Naive thymus-derived CD8-positive, alpha-beta T cell (primary cell): Measurements from ENCODE around the gene GEN1. TPM values are rescaled to one million over a fixed set of nuclear protein-coding genes. Genes with fewer than 3 reads are reported as not detected.
"Not testable (repeated sequence)": the region's sequence is repeated elsewhere in the genome, so short reads cannot be mapped to it uniquely, and the experiment has no call there.

Experiments
- ATAC-seq, 2 donors: fragments of 150-1000 bp; cut with Tn5 transposase in 1 of 2; sonication (Bioruptor Pico), chemical (Tn5 transposase) in 1 of 2; 1 replicate in 1 of 2; 2 replicates in 1 of 2; pipeline ENCODE4 v1.10.0; 2021; ENCODE audit warnings: mild to moderate bottlenecking in 2 of 2, moderate library complexity in 2 of 2
- POLR2A ChIA-PET: fragments of 350-600 bp; sonication (Branson Sonifier 250); formaldehyde crosslinking; loops from one replicate; lab custom pipeline; 2021; ENCODE audit warnings: antibody characterized with exemption; lab: Charles Lee
- DNase-seq, 10 donors: peaks; one replicate each; pipeline versions ENCODE4 v3.0.0 to v3.0.0-alpha.2; 2020 to 2022
- H3K27ac Mint-ChIP-seq, 10 donors: one replicate each; pipeline ENCODE4 v1.8.0; 2020 to 2022; ENCODE audit warnings: mild to moderate bottlenecking in 10 of 10, mixed read lengths in 10 of 10, moderate library complexity in 4 of 10, inconsistent platforms in 1 of 10
- H3K27me3 Mint-ChIP-seq, 5 donors: one replicate each; pipeline ENCODE4 v1.8.0; 2021 to 2022; ENCODE audit warnings: mixed read lengths in 5 of 5
- H3K36me3 Mint-ChIP-seq, 3 donors: one replicate each; pipeline ENCODE4 v1.8.0; 2020 to 2022; ENCODE audit warnings: mixed read lengths in 3 of 3, mild to moderate bottlenecking in 2 of 3, inconsistent platforms in 1 of 3
- H3K4me1 Mint-ChIP-seq, 4 donors: one replicate each; pipeline ENCODE4 v1.8.0; 2021 to 2022; ENCODE audit warnings: mixed read lengths in 4 of 4
- H3K4me3 Mint-ChIP-seq, 10 donors: one replicate each; pipeline ENCODE4 v1.8.0; 2020 to 2022; ENCODE audit warnings: mild to moderate bottlenecking in 10 of 10, mixed read lengths in 10 of 10, moderate library complexity in 6 of 10, inconsistent platforms in 1 of 10
- H3K9me3 Mint-ChIP-seq, 9 donors: one replicate each; pipeline ENCODE4 v1.8.0; 2020 to 2022; ENCODE audit warnings: mixed read lengths in 9 of 9, mild to moderate bottlenecking in 3 of 9, inconsistent platforms in 1 of 9, moderate library complexity in 1 of 9
- polyA plus RNA-seq, 3 donors: library from polyadenylated mRNA; unstranded; fragments of 300-500 nt; fragmentation: Illumina TruSeq; gene quantifications; one replicate each; pipeline ENCODE4 v1.2.3, GENCODE V29; 2021
- total RNA-seq, 8 experiments: library from RNA in 2 of 8; stranded (reverse) in 2 of 8; gene quantifications; one replicate each; pipeline ENCODE4 v1.2.3 and lab custom pipeline; 2021 to 2026

Gene GEN1
- total and polyA plus RNA-seq, 5 experiments from 2014 or later, result 0.80 to 8.2 (median 2.1) TPM

DNA sequence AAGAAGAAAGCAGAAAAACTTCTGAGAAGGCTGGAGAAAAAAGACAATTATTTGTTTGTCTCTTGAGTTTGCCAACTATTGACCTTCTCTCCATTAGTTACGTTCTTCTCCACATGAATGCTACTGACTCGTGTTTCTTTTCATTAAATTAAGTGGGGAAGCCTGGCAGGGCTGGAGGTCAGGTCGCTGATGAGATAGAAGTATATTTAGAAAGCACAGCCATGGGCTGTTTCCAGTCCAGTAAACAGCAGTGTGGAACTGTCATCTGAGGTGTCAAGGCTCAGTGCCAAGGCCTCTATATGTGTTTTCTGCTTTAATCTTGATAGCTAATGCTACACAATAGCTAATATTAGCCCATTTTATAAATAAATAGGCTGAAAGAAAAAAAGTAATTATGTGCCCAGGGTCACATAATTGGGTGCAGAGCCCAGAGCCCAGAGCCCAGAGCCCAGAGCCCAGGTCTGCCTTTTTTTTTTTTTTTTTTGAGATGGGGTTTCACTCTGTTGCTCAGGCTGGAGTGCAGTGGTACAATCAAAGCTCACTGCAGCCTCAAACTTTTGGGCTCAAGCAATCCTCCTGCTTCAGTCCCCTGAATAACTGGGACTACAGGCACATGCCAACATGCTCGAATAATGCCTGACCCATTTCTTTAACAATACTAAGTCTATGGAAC lies 68.6 kb downstream of the GEN1 start:
- DNase-seq (no peak), ATAC-seq (no peak)
- Mint-ChIP-seq H3K4me3 (no peak overlapping the region), H3K4me1 (peaks cover 0 to 38% (median 1%) of the 10 kb centered on the region in 4 donors), H3K27me3 (peaks cover 5 to 27% (median 14%) of the 10 kb centered on the region in 5 donors), H3K27ac (peak overlapping the region in 1 of 10 donors; percentile 30), H3K36me3 (no peaks in the 10 kb centered on the region), H3K9me3 (no peaks in the 10 kb centered on the region)
- POLR2A ChIA-PET, result no interaction called here

DNA sequence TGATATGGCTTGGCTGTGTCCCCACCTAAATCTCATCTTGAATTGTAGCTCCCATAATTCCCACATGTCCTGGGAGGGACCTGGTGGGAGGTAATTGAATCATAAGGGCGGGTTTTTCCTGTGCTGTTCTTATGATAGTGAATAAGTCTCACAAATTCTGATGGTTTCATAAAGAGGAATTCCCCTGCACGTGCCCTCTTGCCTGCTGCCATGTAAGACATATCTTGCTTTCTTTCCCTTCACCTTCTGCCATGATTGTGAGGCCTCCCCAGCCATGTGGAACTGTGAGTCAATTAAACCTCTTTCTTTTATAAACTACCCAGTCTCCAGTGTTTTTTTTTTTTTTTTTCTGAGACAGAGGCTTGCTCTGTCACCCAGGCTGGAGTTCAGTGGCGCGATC lies 69.7 kb downstream of the GEN1 start:
- not testable (repeated sequence) for DNase-seq, H3K4me3 Mint-ChIP-seq, H3K36me3 Mint-ChIP-seq, H3K9me3 Mint-ChIP-seq, ATAC-seq
- Mint-ChIP-seq H3K27ac (peak overlapping the region in 1 of 10 donors; percentile 30), H3K27me3 (peaks cover 7 to 27% (median 20%) of the 10 kb centered on the region in 5 donors), H3K4me1 (peaks cover 0 to 36% (median 1%) of the 10 kb centered on the region in 4 donors)
- POLR2A ChIA-PET, result interaction anchor here (0.7 kb wide), 1 partner anchor 745 kb away, joined by 4 read pairs; no protein-coding TSS in a partner anchor

DNA sequence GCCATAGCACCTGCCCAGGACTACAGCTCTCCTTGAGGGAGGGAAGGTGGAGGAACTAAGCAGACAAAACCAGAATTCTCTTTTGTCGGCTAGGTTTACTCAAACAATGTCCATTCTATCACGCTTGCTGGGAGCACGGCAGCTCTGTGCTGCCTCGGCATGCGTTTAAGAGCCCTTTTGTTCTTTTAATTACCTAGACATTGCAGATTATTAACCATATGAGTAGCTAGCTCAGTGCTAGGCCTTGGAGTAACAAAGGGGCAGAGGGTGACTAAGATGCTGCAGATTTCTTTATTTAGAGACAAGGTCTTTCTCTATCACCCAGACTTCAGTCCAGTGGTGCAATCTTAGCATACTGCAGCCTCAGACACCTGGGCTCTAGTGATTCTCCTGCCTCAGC lies 73.4 kb downstream of the GEN1 start:
- H3K27ac Mint-ChIP-seq, result no peak overlapping the region
- H3K4me1 Mint-ChIP-seq, result peaks cover 2 to 30% (median 4%) of the 10 kb centered on the region in 4 donors
- H3K4me3 Mint-ChIP-seq, result no peak overlapping the region
- POLR2A ChIA-PET, result no interaction called here
- H3K9me3 Mint-ChIP-seq, result no peaks in the 10 kb centered on the region
- H3K36me3 Mint-ChIP-seq, result no peaks in the 10 kb centered on the region
- ATAC-seq (no peak), DNase-seq (no peak)
- H3K27me3 Mint-ChIP-seq, result peaks cover 24 to 53% (median 35%) of the 10 kb centered on the region in 5 donors

DNA sequence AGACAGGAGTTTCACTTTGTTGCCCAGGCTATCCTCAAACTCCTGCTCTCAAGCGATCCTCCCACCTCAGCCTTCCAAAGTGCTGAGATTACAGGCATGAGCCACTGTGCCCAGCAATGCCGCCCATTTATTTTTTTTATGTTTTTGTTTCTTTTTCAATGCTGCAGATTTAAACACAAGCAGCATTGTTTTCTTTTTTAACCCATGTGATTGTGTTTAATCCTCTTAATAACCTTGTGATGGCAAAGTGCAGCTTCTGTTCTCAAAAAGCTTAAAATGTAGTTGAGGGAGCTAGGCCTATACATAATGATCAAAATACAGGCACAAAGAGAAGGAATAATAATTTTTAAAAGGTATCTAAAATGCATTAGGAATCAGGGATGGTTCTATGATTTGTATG lies 73.8 kb downstream of the GEN1 start:
- peaks cover 25 to 56% (median 35%) of the 10 kb centered on the region in 5 donors for H3K27me3 Mint-ChIP-seq
- POLR2A ChIA-PET, result no interaction called here
- H3K4me3 Mint-ChIP-seq, result no peak overlapping the region
- ATAC-seq, result no peak
- no peaks in the 10 kb centered on the region for H3K9me3 Mint-ChIP-seq
- H3K4me1 Mint-ChIP-seq, result peaks cover 2 to 25% (median 4%) of the 10 kb centered on the region in 4 donors
- H3K27ac Mint-ChIP-seq, result no peak overlapping the region
- H3K36me3 Mint-ChIP-seq, result no peaks in the 10 kb centered on the region
- DNase-seq, result no peak

DNA sequence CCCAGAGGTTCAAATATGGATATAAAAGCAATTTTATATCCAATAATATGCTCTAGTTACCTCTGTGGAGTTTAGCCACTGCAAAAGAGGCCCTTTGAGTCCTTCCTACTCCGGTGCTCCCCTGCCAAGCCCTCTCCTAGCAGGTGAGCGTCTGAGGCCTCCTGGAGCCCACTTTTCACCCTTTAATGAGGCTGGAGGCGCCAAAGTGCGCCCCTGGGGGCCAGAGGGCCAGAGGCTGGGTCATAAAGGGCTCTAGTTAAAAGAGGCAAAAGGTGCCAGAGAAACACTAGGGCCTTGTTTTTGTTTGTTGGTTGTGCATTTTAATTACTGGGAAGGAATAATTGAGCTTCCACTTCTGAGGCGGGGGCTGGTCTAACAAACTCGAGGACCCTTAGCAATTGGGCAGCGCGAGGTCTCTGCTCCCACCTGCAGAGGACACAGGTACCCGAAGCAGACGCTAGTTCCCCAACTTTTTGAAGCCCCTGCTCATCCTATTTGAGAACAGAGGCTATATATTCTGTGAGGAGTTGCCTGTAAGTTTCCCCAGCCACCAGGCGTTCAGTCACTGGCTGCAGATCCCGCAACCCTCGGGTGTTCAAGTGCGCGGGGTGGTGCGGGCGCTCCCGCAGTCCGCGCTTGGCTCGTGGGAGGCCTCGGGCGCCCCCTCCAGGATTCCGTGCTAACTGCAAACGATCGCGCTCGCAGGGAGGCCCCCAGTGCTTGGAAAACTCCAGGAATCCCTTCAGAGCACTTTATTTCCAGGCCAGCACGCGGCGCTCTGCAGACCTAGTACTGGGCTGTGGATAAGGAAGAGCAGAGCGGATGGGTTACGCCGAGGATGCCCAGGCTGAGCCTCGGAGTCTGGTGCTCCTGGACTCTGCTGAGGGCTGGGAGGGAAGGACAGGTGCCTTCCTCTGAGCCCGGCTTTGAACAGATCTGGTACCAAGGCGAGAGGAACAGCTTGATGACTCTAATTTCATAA lies 76.4 kb downstream of the GEN1 start:
- Mint-ChIP-seq H3K4me3 (peak overlapping the region in 2 of 10 donors; percentile 12 to 24), H3K27me3 (peaks cover 20 to 55% (median 34%) of the 10 kb centered on the region in 5 donors), H3K36me3 (no peaks in the 10 kb centered on the region), H3K27ac (no peak overlapping the region), H3K9me3 (no peaks in the 10 kb centered on the region), H3K4me1 (peaks cover 2 to 14% (median 4%) of the 10 kb centered on the region in 4 donors)
- POLR2A ChIA-PET, result no interaction called here
- no peak for ATAC-seq
- peak in 3 of 10 donors; percentile 2 to 11 (median 3) for DNase-seq

DNA sequence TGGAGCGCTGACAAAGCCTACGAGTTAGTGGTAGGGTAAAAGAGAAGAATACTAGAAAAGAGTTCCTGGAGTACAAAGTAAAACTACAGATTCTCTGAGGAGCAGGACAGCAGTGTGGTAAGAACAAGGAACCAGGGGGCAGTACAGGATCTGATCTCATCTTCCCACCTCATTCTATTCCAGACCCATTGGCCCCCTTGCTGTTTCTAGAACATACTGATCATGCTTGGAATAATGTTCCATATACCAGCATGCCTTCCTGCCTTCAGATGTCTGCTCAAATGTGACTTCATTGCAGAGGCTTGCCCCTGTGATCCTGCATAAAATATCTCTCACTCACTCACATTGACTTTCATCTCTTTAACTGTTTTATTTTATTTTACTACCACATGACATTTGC lies 81.6 kb downstream of the GEN1 start:
- DNase-seq (no peak), ATAC-seq (no peak)
- Mint-ChIP-seq H3K27ac (no peak overlapping the region), H3K27me3 (peaks cover 9 to 17% (median 13%) of the 10 kb centered on the region in 5 donors), H3K36me3 (no peaks in the 10 kb centered on the region), H3K4me3 (no peak overlapping the region), H3K4me1 (peaks cover 0 to 4% (median 3%) of the 10 kb centered on the region in 4 donors), H3K9me3 (no peaks in the 10 kb centered on the region)
- POLR2A ChIA-PET, result no interaction called here

Other genes starting within 250 kb of the GEN1 start
- not detected for gene RAD51AP2, start 235.7 kb upstream of the GEN1 start, total RNA-seq
- gene RAD51AP2, start 235.7 kb upstream of the GEN1 start, polyA plus RNA-seq, result not detected
- gene VSNL1, start 213.4 kb upstream of the GEN1 start, total RNA-seq, result not detected
- not detected for gene VSNL1, start 213.4 kb upstream of the GEN1 start, polyA plus RNA-seq
- 10 to 100 TPM; 18.8 to 22.5 TPM for gene SMC6, start 328 bp upstream of the GEN1 start, total RNA-seq
- gene SMC6, start 328 bp upstream of the GEN1 start, polyA plus RNA-seq, result 1 to 10 TPM; 7.7 to 8.7 (median 8.4) TPM
- gene MSGN1, start 62.3 kb downstream of the GEN1 start, total RNA-seq, result not detected
- not detected for gene MSGN1, start 62.3 kb downstream of the GEN1 start, polyA plus RNA-seq
- not detected for gene KCNS3, start 124.5 kb downstream of the GEN1 start, total RNA-seq
- not detected for gene KCNS3, start 124.5 kb downstream of the GEN1 start, polyA plus RNA-seq